Breast epithelium (tissue), 3 donors: Measurements from ENCODE around the gene PGM2.

Experiments
- POLR2A ChIP-seq: fragments of 450-650 bp; IDR thresholded peaks from one replicate; pipeline ENCODE4 v1.6.1; 2016; ENCODE audit warnings: antibody characterized with exemption, mild to moderate bottlenecking, moderate library complexity
- POLR2AphosphoS5 ChIP-seq, 3 donors: sonication (generic); formaldehyde crosslinking; IDR thresholded peaks; one replicate each; pipeline ENCODE4 v1.6.1; 2017; ENCODE audit warnings: antibody characterized with exemption in 3 of 3
- TF ChIP-seq, protein P1 (sequence below), 3 donors: fragments of 450-650 bp; IDR thresholded peaks; one replicate each; pipeline ENCODE4 v1.5.1; 2016 to 2017; ENCODE audit warnings: antibody characterized with exemption in 3 of 3, mild to moderate bottlenecking in 3 of 3, moderate library complexity in 3 of 3

DNA sequence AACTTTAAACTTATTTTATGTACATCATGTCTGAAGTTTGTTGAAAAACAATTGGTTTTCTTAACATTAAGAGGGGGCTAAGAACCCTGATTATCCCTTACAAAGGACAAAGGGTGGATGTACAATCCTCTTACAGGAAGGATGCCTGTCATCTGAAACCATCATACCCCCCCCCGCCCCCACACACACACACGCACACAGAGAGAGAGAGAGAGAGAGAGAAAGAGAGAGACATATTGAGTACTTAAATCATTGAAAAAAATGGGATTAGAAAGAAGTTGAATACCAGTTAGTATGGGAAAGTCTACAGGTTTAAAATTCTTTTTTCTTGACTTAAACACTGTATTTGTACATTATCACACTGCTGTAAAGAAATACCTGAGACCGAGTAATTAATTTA, 10.9 kb upstream of the PGM2 start:
- TF ChIP-seq, protein P1, sequence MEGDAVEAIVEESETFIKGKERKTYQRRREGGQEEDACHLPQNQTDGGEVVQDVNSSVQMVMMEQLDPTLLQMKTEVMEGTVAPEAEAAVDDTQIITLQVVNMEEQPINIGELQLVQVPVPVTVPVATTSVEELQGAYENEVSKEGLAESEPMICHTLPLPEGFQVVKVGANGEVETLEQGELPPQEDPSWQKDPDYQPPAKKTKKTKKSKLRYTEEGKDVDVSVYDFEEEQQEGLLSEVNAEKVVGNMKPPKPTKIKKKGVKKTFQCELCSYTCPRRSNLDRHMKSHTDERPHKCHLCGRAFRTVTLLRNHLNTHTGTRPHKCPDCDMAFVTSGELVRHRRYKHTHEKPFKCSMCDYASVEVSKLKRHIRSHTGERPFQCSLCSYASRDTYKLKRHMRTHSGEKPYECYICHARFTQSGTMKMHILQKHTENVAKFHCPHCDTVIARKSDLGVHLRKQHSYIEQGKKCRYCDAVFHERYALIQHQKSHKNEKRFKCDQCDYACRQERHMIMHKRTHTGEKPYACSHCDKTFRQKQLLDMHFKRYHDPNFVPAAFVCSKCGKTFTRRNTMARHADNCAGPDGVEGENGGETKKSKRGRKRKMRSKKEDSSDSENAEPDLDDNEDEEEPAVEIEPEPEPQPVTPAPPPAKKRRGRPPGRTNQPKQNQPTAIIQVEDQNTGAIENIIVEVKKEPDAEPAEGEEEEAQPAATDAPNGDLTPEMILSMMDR (IDR thresholded peaks at IDR 0.05), result no peak
- TF ChIP-seq POLR2A (no peak), POLR2AphosphoS5 (IDR thresholded peaks at IDR 0.05) (no peak)
